Right forelimb (tissue), 1 donor: Measurements from ENCODE around the gene DNAJC5.
"Not testable (repeated sequence)": the region's sequence is repeated elsewhere in the genome, so short reads cannot be mapped to it uniquely, and the experiment has no call there.

Experiments used
- DNase-seq: peaks from one replicate; pipeline ENCODE4 v3.0.0-alpha.2; 2018

Gene DNAJC5

GRCh38 chr20:63915471-63915870 lies 20.5 kb downstream of the DNAJC5 start:
- DNase-seq = no peak

GRCh38 chr20:63916371-63916939 lies 21.5 kb downstream of the DNAJC5 start:
- not testable (repeated sequence) for DNase-seq

GRCh38 chr20:63917811-63918210 lies 22.9 kb downstream of the DNAJC5 start:
- DNase-seq = no peak

GRCh38 chr20:63919130-63919529 lies 24.2 kb downstream of the DNAJC5 start:
- DNase-seq = no peak

GRCh38 chr20:63920226-63920625 lies 25.3 kb downstream of the DNAJC5 start:
- DNase-seq = no peak

GRCh38 chr20:63923651-63924050 lies 28.7 kb downstream of the DNAJC5 start:
- no peak for DNase-seq

- DNase-seq = no peak
These were observed 29.3 kb downstream of the DNAJC5 start for GRCh38 chr20:63924241-63924640.

- DNase-seq = no peak
These were observed 31.4 kb downstream of the DNAJC5 start for GRCh38 chr20:63926298-63926697.

GRCh38 chr20:63929071-63929470 lies 34.1 kb downstream of the DNAJC5 start:
- no peak for DNase-seq

- DNase-seq = not testable (repeated sequence)
These were observed 34.6 kb downstream of the DNAJC5 start for GRCh38 chr20:63929473-63929883.

GRCh38 chr20:63930971-63931553 lies 36.1 kb downstream of the DNAJC5 start:
- no peak for DNase-seq

GRCh38 chr20:63931735-63932134 lies 36.8 kb downstream of the DNAJC5 start:
- DNase-seq = no peak

GRCh38 chr20:63932606-63933160 lies 37.8 kb downstream of the DNAJC5 start:
- DNase-seq = no peak

GRCh38 chr20:63933646-63934045 lies 38.7 kb downstream of the DNAJC5 start:
- no peak for DNase-seq

- DNase-seq = no peak
These were observed 39.5 kb downstream of the DNAJC5 start for GRCh38 chr20:63934271-63935068.

- no peak for DNase-seq
These were observed 40.5 kb downstream of the DNAJC5 start for GRCh38 chr20:63935447-63935846.

GRCh38 chr20:63937596-63937995 lies 42.7 kb downstream of the DNAJC5 start:
- no peak for DNase-seq

- no peak for DNase-seq
These were observed 44.4 kb downstream of the DNAJC5 start for GRCh38 chr20:63939061-63939935.

GRCh38 chr20:63940071-63940471 lies 45.1 kb downstream of the DNAJC5 start:
- no peak for DNase-seq

GRCh38 chr20:63940472-63941266 lies 45.7 kb downstream of the DNAJC5 start:
- no peak for DNase-seq

- no peak for DNase-seq
These were observed 46.6 kb downstream of the DNAJC5 start for GRCh38 chr20:63941282-63942081.
